ENCODE data around the gene CENPV. TPM values are rescaled to one million over a fixed set of nuclear protein-coding genes. Genes with fewer than 3 reads are reported as not detected.

The CENPV gene
- total and polyA plus RNA-seq, 5 donors from 2014 or later = 4.0 to 16.4 (median 9.3) TPM

- H3K27ac Mint-ChIP-seq = no peak overlapping the region
- H3K9me3 Mint-ChIP-seq = no peaks in the 10 kb centered on the region
- H3K4me1 Mint-ChIP-seq = peaks cover 0 to 7% (median 2%) of the 10 kb centered on the region in 4 donors
- H3K36me3 ChIP-seq (ENCODE audit: control insufficient read depth, insufficient read depth, low read length) = peaks cover 13% of the 10 kb centered on the region
- DNase-seq (no peak), ATAC-seq (ENCODE audit: low read depth in 2 of 2) (no peak)
- no peak overlapping the region for H3K4me3 ChIP-seq (ENCODE audit: low read depth, low read length)
- H3K4me1 ChIP-seq (ENCODE audit: control insufficient read depth, insufficient read depth, low read length, poor library complexity, severe bottlenecking) = no peaks in the 10 kb centered on the region
- H3K27me3 Mint-ChIP-seq = no peaks in the 10 kb centered on the region
- no peak overlapping the region for H3K27ac ChIP-seq (ENCODE audit: insufficient read depth, low read length, poor library complexity, severe bottlenecking)
- peaks cover 19% of the 10 kb centered on the region for H3K36me3 Mint-ChIP-seq
- no peaks in the 10 kb centered on the region for H3K9me3 ChIP-seq (ENCODE audit: control insufficient read depth in 2 of 2, low read length in 2 of 2)
- no peak overlapping the region for H3K4me3 Mint-ChIP-seq
- no peaks in the 10 kb centered on the region for H3K27me3 ChIP-seq (ENCODE audit: control insufficient read depth, insufficient read depth, low read length)
Measured at GRCh38 chr17:16345565-16345964, 7.7 kb downstream of the CENPV start.

- H3K4me3 Mint-ChIP-seq = no peak overlapping the region
- no peaks in the 10 kb centered on the region for H3K4me1 ChIP-seq (ENCODE audit: control insufficient read depth, insufficient read depth, low read length, poor library complexity, severe bottlenecking)
- no peaks in the 10 kb centered on the region for H3K9me3 Mint-ChIP-seq
- H3K4me3 ChIP-seq (ENCODE audit: low read depth, low read length) = no peak overlapping the region
- no peaks in the 10 kb centered on the region for H3K27me3 Mint-ChIP-seq
- H3K36me3 Mint-ChIP-seq = peaks cover 13% of the 10 kb centered on the region
- no peaks in the 10 kb centered on the region for H3K9me3 ChIP-seq (ENCODE audit: control insufficient read depth in 2 of 2, low read length in 2 of 2)
- H3K27me3 ChIP-seq (ENCODE audit: control insufficient read depth, insufficient read depth, low read length) = no peaks in the 10 kb centered on the region
- ATAC-seq (ENCODE audit: low read depth in 2 of 2) (no peak), DNase-seq (no peak)
- H3K36me3 ChIP-seq (ENCODE audit: control insufficient read depth, insufficient read depth, low read length) = peaks cover 13% of the 10 kb centered on the region
- H3K4me1 Mint-ChIP-seq = peaks cover 0 to 7% (median 0%) of the 10 kb centered on the region in 4 donors
- H3K27ac Mint-ChIP-seq = peak overlapping the region in 1 of 3 donors; percentile 60
- H3K27ac ChIP-seq (ENCODE audit: insufficient read depth, low read length, poor library complexity, severe bottlenecking) = no peak overlapping the region
Measured at GRCh38 chr17:16343569-16343968, 9.7 kb downstream of the CENPV start.

- Mint-ChIP-seq H3K9me3 (no peaks in the 10 kb centered on the region), H3K27me3 (no peaks in the 10 kb centered on the region), H3K27ac (no peak overlapping the region), H3K4me1 (peaks cover 0 to 7% (median 0%) of the 10 kb centered on the region in 4 donors), H3K4me3 (no peak overlapping the region), H3K36me3 (peaks cover 13% of the 10 kb centered on the region)
- Histone ChIP-seq H3K36me3 (ENCODE audit: control insufficient read depth, insufficient read depth, low read length) (peaks cover 13% of the 10 kb centered on the region), H3K4me3 (ENCODE audit: low read depth, low read length) (no peak overlapping the region), H3K4me1 (ENCODE audit: control insufficient read depth, insufficient read depth, low read length, poor library complexity, severe bottlenecking) (no peaks in the 10 kb centered on the region), H3K27me3 (ENCODE audit: control insufficient read depth, insufficient read depth, low read length) (no peaks in the 10 kb centered on the region), H3K9me3 (ENCODE audit: control insufficient read depth in 2 of 2, low read length in 2 of 2) (no peaks in the 10 kb centered on the region), H3K27ac (ENCODE audit: insufficient read depth, low read length, poor library complexity, severe bottlenecking) (no peak overlapping the region)
- ATAC-seq (ENCODE audit: low read depth in 2 of 2) = no peak
- no peak for DNase-seq
Measured at GRCh38 chr17:16342979-16343378, 10.3 kb downstream of the CENPV start.

GRCh38 chr17:16339959-16340358 lies 13.3 kb downstream of the CENPV start:
- Histone ChIP-seq H3K27ac (ENCODE audit: insufficient read depth, low read length, poor library complexity, severe bottlenecking) (no peak overlapping the region), H3K36me3 (ENCODE audit: control insufficient read depth, insufficient read depth, low read length) (peaks cover 13% of the 10 kb centered on the region), H3K27me3 (ENCODE audit: control insufficient read depth, insufficient read depth, low read length) (no peaks in the 10 kb centered on the region), H3K9me3 (ENCODE audit: control insufficient read depth in 2 of 2, low read length in 2 of 2) (no peaks in the 10 kb centered on the region), H3K4me1 (ENCODE audit: control insufficient read depth, insufficient read depth, low read length, poor library complexity, severe bottlenecking) (no peaks in the 10 kb centered on the region), H3K4me3 (ENCODE audit: low read depth, low read length) (no peak overlapping the region)
- Mint-ChIP-seq H3K27ac (peak overlapping the region in 1 of 3 donors; percentile 36), H3K4me3 (no peak overlapping the region), H3K9me3 (no peaks in the 10 kb centered on the region), H3K4me1 (no peaks in the 10 kb centered on the region), H3K36me3 (peaks cover 13% of the 10 kb centered on the region), H3K27me3 (no peaks in the 10 kb centered on the region)
- no peak for ATAC-seq (ENCODE audit: low read depth in 2 of 2)
- no peak for DNase-seq

- Histone ChIP-seq H3K36me3 (ENCODE audit: control insufficient read depth, insufficient read depth, low read length) (peaks cover 13% of the 10 kb centered on the region), H3K4me3 (ENCODE audit: low read depth, low read length) (no peak overlapping the region), H3K9me3 (ENCODE audit: control insufficient read depth in 2 of 2, low read length in 2 of 2) (no peaks in the 10 kb centered on the region), H3K27me3 (ENCODE audit: control insufficient read depth, insufficient read depth, low read length) (no peaks in the 10 kb centered on the region), H3K27ac (ENCODE audit: insufficient read depth, low read length, poor library complexity, severe bottlenecking) (no peak overlapping the region), H3K4me1 (ENCODE audit: control insufficient read depth, insufficient read depth, low read length, poor library complexity, severe bottlenecking) (no peaks in the 10 kb centered on the region)
- Mint-ChIP-seq H3K4me1 (no peaks in the 10 kb centered on the region), H3K27me3 (no peaks in the 10 kb centered on the region), H3K9me3 (no peaks in the 10 kb centered on the region), H3K27ac (no peak overlapping the region), H3K4me3 (no peak overlapping the region), H3K36me3 (peaks cover 11% of the 10 kb centered on the region)
- DNase-seq (no peak), ATAC-seq (ENCODE audit: low read depth in 2 of 2) (no peak)
Measured at GRCh38 chr17:16339402-16339801, 13.9 kb downstream of the CENPV start.

GRCh38 chr17:16338391-16338790 lies 14.9 kb downstream of the CENPV start:
- Histone ChIP-seq H3K9me3 (ENCODE audit: control insufficient read depth in 2 of 2, low read length in 2 of 2) (no peaks in the 10 kb centered on the region), H3K27ac (ENCODE audit: insufficient read depth, low read length, poor library complexity, severe bottlenecking) (no peak overlapping the region), H3K4me1 (ENCODE audit: control insufficient read depth, insufficient read depth, low read length, poor library complexity, severe bottlenecking) (no peaks in the 10 kb centered on the region), H3K4me3 (ENCODE audit: low read depth, low read length) (no peak overlapping the region), H3K36me3 (ENCODE audit: control insufficient read depth, insufficient read depth, low read length) (peaks cover 13% of the 10 kb centered on the region), H3K27me3 (ENCODE audit: control insufficient read depth, insufficient read depth, low read length) (no peaks in the 10 kb centered on the region)
- no peaks in the 10 kb centered on the region for H3K27me3 Mint-ChIP-seq
- DNase-seq (no peak), ATAC-seq (ENCODE audit: low read depth in 2 of 2) (no peak)
- peaks cover 3% of the 10 kb centered on the region for H3K36me3 Mint-ChIP-seq
- H3K9me3 Mint-ChIP-seq = no peaks in the 10 kb centered on the region
- H3K27ac Mint-ChIP-seq = no peak overlapping the region
- no peak overlapping the region for H3K4me3 Mint-ChIP-seq
- H3K4me1 Mint-ChIP-seq = no peaks in the 10 kb centered on the region

- H3K27ac Mint-ChIP-seq = peak overlapping the region in 1 of 3 donors; percentile 8
- H3K36me3 Mint-ChIP-seq = peaks cover 24% of the 10 kb centered on the region
- Histone ChIP-seq H3K27ac (ENCODE audit: insufficient read depth, low read length, poor library complexity, severe bottlenecking) (no peak overlapping the region), H3K27me3 (ENCODE audit: control insufficient read depth, insufficient read depth, low read length) (no peaks in the 10 kb centered on the region), H3K36me3 (ENCODE audit: control insufficient read depth, insufficient read depth, low read length) (peaks cover 10% of the 10 kb centered on the region), H3K9me3 (ENCODE audit: control insufficient read depth in 2 of 2, low read length in 2 of 2) (no peaks in the 10 kb centered on the region), H3K4me1 (ENCODE audit: control insufficient read depth, insufficient read depth, low read length, poor library complexity, severe bottlenecking) (no peaks in the 10 kb centered on the region), H3K4me3 (ENCODE audit: low read depth, low read length) (no peak overlapping the region)
- H3K27me3 Mint-ChIP-seq = no peaks in the 10 kb centered on the region
- ATAC-seq (ENCODE audit: low read depth in 2 of 2) (no peak), DNase-seq (no peak)
- H3K4me1 Mint-ChIP-seq = no peaks in the 10 kb centered on the region
- H3K4me3 Mint-ChIP-seq = peak overlapping the region in 1 of 4 donors; percentile 80
- H3K9me3 Mint-ChIP-seq = no peaks in the 10 kb centered on the region
Measured at GRCh38 chr17:16329519-16330271, 23.6 kb downstream of the CENPV start.

- H3K27ac Mint-ChIP-seq = peak overlapping the region in 1 of 3 donors; percentile 8
- ATAC-seq (ENCODE audit: low read depth in 2 of 2) = no peak
- no peak for DNase-seq
- no peaks in the 10 kb centered on the region for H3K27me3 Mint-ChIP-seq
- H3K36me3 Mint-ChIP-seq = peaks cover 25% of the 10 kb centered on the region
- Histone ChIP-seq H3K4me3 (ENCODE audit: low read depth, low read length) (no peak overlapping the region), H3K27me3 (ENCODE audit: control insufficient read depth, insufficient read depth, low read length) (no peaks in the 10 kb centered on the region), H3K9me3 (ENCODE audit: control insufficient read depth in 2 of 2, low read length in 2 of 2) (no peaks in the 10 kb centered on the region), H3K4me1 (ENCODE audit: control insufficient read depth, insufficient read depth, low read length, poor library complexity, severe bottlenecking) (no peaks in the 10 kb centered on the region), H3K36me3 (ENCODE audit: control insufficient read depth, insufficient read depth, low read length) (peaks cover 10% of the 10 kb centered on the region), H3K27ac (ENCODE audit: insufficient read depth, low read length, poor library complexity, severe bottlenecking) (no peak overlapping the region)
- H3K9me3 Mint-ChIP-seq = no peaks in the 10 kb centered on the region
- H3K4me3 Mint-ChIP-seq = no peak overlapping the region
- H3K4me1 Mint-ChIP-seq = no peaks in the 10 kb centered on the region
Measured at GRCh38 chr17:16328997-16329396, 24.3 kb downstream of the CENPV start.
